C1 segment of cervical spinal cord (tissue), 14 donors: ENCODE data around the gene FBXO30.

Experiments
- DNase-seq, 14 donors: peaks; one replicate each; lab custom pipeline; 2025; lab: John Stamatoyannopoulos, UW

FBXO30 gene

GRCh38 chr6:145755682-145756081 is 58.9 kb downstream of the FBXO30 start:
- no peak for DNase-seq

DNA sequence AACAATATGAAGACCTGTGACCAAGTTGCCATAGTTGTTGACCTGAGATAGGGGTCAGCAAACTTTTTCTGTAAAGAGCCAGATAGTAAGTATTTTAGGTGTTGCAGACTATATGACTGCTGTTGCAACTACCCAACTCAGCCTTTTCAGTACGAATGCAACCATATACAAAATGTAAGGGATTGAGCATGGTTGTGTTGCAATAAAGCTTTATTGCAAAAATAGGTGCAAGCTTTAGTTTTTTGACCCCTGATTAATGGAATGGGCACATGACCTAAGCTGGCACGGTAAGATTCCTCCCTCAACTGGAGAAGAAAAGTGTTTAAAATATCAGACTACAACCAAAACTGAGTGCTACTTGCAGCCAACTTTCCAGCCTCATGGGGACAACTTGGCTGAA is 62.0 kb downstream of the FBXO30 start:
- DNase-seq: no peak

DNA sequence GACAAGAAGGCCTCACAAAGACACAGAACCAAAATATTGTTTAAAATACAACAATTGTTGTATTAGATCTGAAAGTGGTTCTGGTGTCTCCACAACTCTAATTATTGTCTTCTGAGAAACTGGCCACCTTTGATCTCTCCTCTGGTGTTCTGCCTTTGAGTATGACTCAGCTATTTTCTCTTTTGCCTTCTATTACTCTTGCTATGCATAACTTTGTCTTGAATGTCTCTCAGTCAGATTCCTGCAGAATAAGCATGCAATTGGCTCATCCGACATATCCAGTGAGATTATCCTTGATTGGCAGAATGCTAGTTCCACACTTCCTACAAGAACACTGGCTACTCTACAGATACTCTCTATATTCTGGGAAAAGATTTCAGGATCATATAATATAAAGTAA is 65.0 kb downstream of the FBXO30 start:
- DNase-seq: no peak

DNA sequence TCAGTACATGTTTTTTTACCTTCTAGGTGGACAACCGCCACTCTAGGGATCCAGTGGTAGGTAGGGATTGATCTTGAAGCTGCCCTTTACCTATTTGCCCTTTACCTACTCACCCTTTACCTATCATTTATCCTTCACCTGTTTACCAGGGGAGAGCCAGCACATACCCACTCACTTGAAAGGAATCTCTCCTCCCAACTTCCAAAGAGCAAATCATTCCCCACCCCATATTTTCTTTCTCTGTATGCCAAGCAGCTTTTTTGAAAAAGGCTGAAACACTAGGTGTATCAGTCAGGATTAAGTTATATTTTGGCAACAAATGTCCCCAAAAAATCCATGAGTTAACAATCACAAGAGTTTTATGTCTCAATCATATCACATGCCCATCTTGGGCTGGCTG is 68.7 kb downstream of the FBXO30 start:
- DNase-seq: no peak

GRCh38 chr6:145744619-145745018 is 70.0 kb downstream of the FBXO30 start:
- no peak for DNase-seq
